BLaER1 (cell line): ENCODE results near the gene MAPK10.
"Not testable (repeated sequence)": the region's sequence is repeated elsewhere in the genome, so short reads cannot be mapped to it uniquely, and the experiment has no call there.

Source experiments
- H3K27ac ChIP-seq: shearing (Covaris generic); formaldehyde crosslinking; 2 replicates; pipeline ENCODE4 v1.8.1; 2022
- H3K27me3 ChIP-seq: shearing (Covaris generic); formaldehyde crosslinking; 2 replicates; pipeline ENCODE4 v1.8.1; 2022
- H3K36me3 ChIP-seq: shearing (Covaris generic); formaldehyde crosslinking; 2 replicates; pipeline ENCODE4 v1.8.1; 2022
- H3K4me1 ChIP-seq: shearing (Covaris generic); formaldehyde crosslinking; 2 replicates; pipeline ENCODE4 v1.8.1; 2022
- H3K4me2 ChIP-seq: shearing (Covaris generic); formaldehyde crosslinking; 2 replicates; pipeline ENCODE4 v1.8.1; 2022
- H3K4me3 ChIP-seq: shearing (Covaris generic); formaldehyde crosslinking; 2 replicates; pipeline ENCODE4 v1.8.1; 2022
- H3K9ac ChIP-seq: shearing (Covaris generic); formaldehyde crosslinking; 2 replicates; pipeline ENCODE4 v1.8.1; 2022
- H3K9me3 ChIP-seq: shearing (Covaris generic); formaldehyde crosslinking; 2 replicates; pipeline ENCODE4 v1.8.1; 2022
- H4K20me1 ChIP-seq: shearing (Covaris generic); formaldehyde crosslinking; 2 replicates; pipeline ENCODE4 v1.8.1; 2022
- Cebpa-rat ChIP-seq: shearing (Covaris generic); IDR thresholded peaks from 2 replicates; pipeline ENCODE4 v1.8.1; 2022

MAPK10 gene

DNA sequence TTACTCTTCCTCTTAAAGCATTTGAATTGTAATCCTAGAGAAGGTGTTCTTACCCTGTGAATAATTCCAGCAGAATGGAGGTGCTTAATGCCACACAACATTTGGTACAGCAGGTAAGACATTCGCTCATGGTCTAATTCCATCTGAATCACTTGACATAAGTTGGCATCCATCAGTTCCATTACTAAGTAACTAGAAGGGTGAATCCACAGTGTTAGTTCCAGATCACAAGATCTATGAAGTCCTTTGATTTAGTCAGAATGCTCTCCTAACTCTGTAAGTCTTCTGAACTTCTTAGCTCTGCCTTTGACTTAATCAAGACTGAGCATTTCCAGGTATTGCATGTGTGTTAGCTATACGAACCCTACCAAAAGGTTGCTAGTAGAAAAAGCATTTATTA, 258.0 kb downstream of the MAPK10 start:
- TF ChIP-seq Cebpa-rat, result no peak
- no peak overlapping the region for H3K4me3 ChIP-seq
- no peaks in the 10 kb centered on the region for H3K4me1 ChIP-seq
- no peaks in the 10 kb centered on the region for H3K36me3 ChIP-seq
- H3K9ac ChIP-seq, result no peak overlapping the region
- no peaks in the 10 kb centered on the region for H3K27me3 ChIP-seq
- no peaks in the 10 kb centered on the region for H3K9me3 ChIP-seq
- H3K4me2 ChIP-seq, result no peak overlapping the region
- no peak overlapping the region for H3K27ac ChIP-seq
- no peaks in the 10 kb centered on the region for H4K20me1 ChIP-seq

DNA sequence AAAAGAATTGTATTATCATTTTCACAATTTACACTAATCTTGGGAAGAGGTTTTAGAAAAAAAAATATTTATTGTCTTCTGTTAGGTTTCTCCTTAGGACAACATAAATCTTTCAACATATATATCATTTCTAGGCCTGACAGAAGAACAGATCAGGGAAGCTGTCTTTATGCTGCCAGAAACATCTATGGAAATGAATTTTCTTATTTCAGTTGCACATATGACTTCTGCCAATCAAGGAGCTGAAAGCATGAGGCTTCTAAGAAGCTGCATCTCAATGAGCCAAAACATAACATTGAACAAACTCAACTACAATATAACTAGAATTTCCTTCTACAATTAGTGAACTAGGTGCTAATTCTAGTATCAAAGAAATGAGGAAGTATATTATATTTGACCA, 258.4 kb downstream of the MAPK10 start:
- Histone ChIP-seq H3K4me2 (no peak overlapping the region), H3K9me3 (no peaks in the 10 kb centered on the region), H3K27ac (no peak overlapping the region), H3K4me1 (no peaks in the 10 kb centered on the region), H3K36me3 (no peaks in the 10 kb centered on the region), H3K27me3 (no peaks in the 10 kb centered on the region), H3K4me3 (no peak overlapping the region), H4K20me1 (no peaks in the 10 kb centered on the region), H3K9ac (no peak overlapping the region)
- TF ChIP-seq Cebpa-rat, result no peak

GRCh38 chr4:86100539-86101215, 259.2 kb downstream of the MAPK10 start:
- Histone ChIP-seq H3K27ac (no peak overlapping the region), H3K4me1 (no peaks in the 10 kb centered on the region), H4K20me1 (no peaks in the 10 kb centered on the region), H3K4me3 (no peak overlapping the region), H3K9me3 (no peaks in the 10 kb centered on the region), H3K4me2 (no peak overlapping the region), H3K36me3 (no peaks in the 10 kb centered on the region), H3K9ac (no peak overlapping the region), H3K27me3 (no peaks in the 10 kb centered on the region)
- no peak for TF ChIP-seq Cebpa-rat

GRCh38 chr4:86099348-86099747, 260.5 kb downstream of the MAPK10 start:
- H3K27me3 ChIP-seq, result no peaks in the 10 kb centered on the region
- H3K36me3 ChIP-seq, result no peaks in the 10 kb centered on the region
- no peaks in the 10 kb centered on the region for H3K9me3 ChIP-seq
- no peak overlapping the region for H3K4me2 ChIP-seq
- no peak overlapping the region for H3K9ac ChIP-seq
- H4K20me1 ChIP-seq, result no peaks in the 10 kb centered on the region
- H3K4me1 ChIP-seq, result no peaks in the 10 kb centered on the region
- no peak for TF ChIP-seq Cebpa-rat
- H3K27ac ChIP-seq, result no peak overlapping the region
- no peak overlapping the region for H3K4me3 ChIP-seq

DNA sequence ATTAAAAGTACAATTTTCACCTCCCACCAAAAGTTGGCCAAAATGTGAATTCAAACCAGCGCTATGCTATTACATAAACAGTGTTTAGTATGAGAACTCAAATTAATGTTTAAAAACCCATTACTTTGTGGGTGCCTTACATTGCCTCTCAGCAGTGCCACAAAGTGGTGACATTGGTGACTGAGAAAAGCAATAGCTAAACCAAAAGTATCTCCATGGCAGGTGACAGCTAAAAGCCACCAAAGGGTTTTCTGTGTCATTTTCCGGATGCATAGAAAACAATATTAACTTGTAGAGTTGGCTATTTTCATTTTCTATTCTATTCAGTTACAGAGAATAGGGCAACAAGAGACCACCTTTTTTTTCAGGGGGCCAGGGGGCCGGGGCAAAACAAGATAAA, 261.2 kb downstream of the MAPK10 start:
- Histone ChIP-seq H4K20me1 (no peaks in the 10 kb centered on the region), H3K27me3 (no peaks in the 10 kb centered on the region), H3K4me1 (no peaks in the 10 kb centered on the region), H3K9ac (no peak overlapping the region), H3K27ac (no peak overlapping the region), H3K4me2 (no peak overlapping the region), H3K4me3 (no peak overlapping the region), H3K9me3 (no peaks in the 10 kb centered on the region), H3K36me3 (no peaks in the 10 kb centered on the region)
- no peak for TF ChIP-seq Cebpa-rat

GRCh38 chr4:86096373-86096772, 263.5 kb downstream of the MAPK10 start:
- no peak overlapping the region for H3K4me2 ChIP-seq
- H3K27me3 ChIP-seq, result no peaks in the 10 kb centered on the region
- H4K20me1 ChIP-seq, result no peaks in the 10 kb centered on the region
- H3K9ac ChIP-seq, result no peak overlapping the region
- no peaks in the 10 kb centered on the region for H3K9me3 ChIP-seq
- H3K4me3 ChIP-seq, result no peak overlapping the region
- TF ChIP-seq Cebpa-rat, result no peak
- H3K4me1 ChIP-seq, result no peaks in the 10 kb centered on the region
- no peak overlapping the region for H3K27ac ChIP-seq
- no peaks in the 10 kb centered on the region for H3K36me3 ChIP-seq

DNA sequence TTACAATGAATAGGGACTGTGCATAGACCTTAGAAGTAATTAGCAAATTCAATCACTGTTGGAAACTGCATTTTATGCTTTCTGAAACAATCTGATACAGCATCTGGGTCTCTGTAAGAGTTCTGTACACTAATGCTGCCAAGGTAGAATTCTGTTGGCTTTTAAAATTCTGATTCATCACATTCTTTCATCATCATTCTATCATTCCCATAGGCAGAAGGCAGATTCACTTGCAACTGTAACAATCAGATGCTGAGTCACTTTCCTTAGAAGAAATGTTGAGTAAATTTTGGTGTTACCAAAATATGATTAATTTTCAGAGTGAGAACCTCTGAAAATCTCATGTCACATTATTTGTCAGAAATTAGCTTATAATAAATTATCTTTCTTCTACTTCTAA, 267.2 kb downstream of the MAPK10 start:
- TF ChIP-seq Cebpa-rat, result no peak
- no peaks in the 10 kb centered on the region for H3K27me3 ChIP-seq
- no peak overlapping the region for H3K4me3 ChIP-seq
- no peak overlapping the region for H3K27ac ChIP-seq
- no peak overlapping the region for H3K9ac ChIP-seq
- no peaks in the 10 kb centered on the region for H3K36me3 ChIP-seq
- no peaks in the 10 kb centered on the region for H3K9me3 ChIP-seq
- H4K20me1 ChIP-seq, result no peaks in the 10 kb centered on the region
- no peak overlapping the region for H3K4me2 ChIP-seq
- H3K4me1 ChIP-seq, result no peaks in the 10 kb centered on the region

GRCh38 chr4:86091201-86091600, 268.7 kb downstream of the MAPK10 start:
- no peaks in the 10 kb centered on the region for H3K4me1 ChIP-seq
- no peak overlapping the region for H3K27ac ChIP-seq
- no peaks in the 10 kb centered on the region for H4K20me1 ChIP-seq
- no peaks in the 10 kb centered on the region for H3K36me3 ChIP-seq
- TF ChIP-seq Cebpa-rat, result no peak
- no peak overlapping the region for H3K4me2 ChIP-seq
- no peaks in the 10 kb centered on the region for H3K9me3 ChIP-seq
- no peak overlapping the region for H3K9ac ChIP-seq
- H3K4me3 ChIP-seq, result no peak overlapping the region
- H3K27me3 ChIP-seq, result no peaks in the 10 kb centered on the region

DNA sequence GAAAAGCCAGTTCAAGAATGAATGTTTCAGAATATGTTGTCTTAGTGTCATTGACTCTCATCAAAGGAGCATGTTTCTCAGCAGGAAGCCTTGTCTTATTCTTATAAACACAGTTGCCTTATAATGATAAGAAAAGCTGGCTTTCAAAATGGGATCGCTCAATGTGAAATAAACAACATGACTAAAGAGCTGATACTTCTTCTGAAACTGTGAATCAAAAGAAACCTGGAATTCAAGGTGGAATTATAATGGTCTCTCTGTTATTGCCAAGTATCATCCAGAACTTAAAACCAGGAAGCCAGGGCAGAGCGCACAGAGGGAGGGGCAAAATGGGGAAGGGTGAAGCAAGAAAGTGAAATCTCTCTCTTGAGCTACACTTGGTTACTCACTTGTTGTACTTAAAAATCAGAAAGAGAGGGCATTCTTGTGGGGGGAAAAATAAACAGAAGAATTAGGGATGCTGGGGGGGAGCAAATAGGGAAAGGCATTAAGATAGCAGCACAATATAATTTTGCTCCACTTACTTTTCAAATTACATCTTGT, 270.0 kb downstream of the MAPK10 start:
- Histone ChIP-seq H3K27me3 (no peaks in the 10 kb centered on the region), H3K4me1 (no peaks in the 10 kb centered on the region), H3K4me3 (no peak overlapping the region), H3K36me3 (no peaks in the 10 kb centered on the region), H3K9me3 (no peaks in the 10 kb centered on the region), H3K9ac (no peak overlapping the region), H4K20me1 (no peaks in the 10 kb centered on the region), H3K4me2 (no peak overlapping the region), H3K27ac (no peak overlapping the region)
- no peak for TF ChIP-seq Cebpa-rat

DNA sequence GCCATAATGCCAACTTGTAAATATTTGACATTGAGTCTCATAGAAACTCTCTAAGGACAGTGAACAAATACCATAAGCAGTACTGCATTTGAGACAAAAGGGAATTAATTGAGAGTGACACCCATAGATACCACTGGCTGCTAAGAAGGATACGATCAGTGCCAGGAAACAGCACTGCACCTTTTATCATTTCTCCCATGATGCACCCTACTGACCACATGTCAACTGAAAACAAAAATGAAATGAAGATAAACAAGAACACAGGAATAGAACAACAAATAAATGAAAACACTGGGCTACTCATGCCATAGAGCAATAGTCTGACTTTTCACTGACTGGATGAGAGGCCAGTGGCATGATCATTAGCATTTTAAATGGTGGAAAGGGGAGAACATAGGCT, 270.8 kb downstream of the MAPK10 start:
- H3K4me1 ChIP-seq, result no peaks in the 10 kb centered on the region
- H3K9ac ChIP-seq, result no peak overlapping the region
- H3K36me3 ChIP-seq, result no peaks in the 10 kb centered on the region
- no peak overlapping the region for H3K4me3 ChIP-seq
- H3K4me2 ChIP-seq, result no peak overlapping the region
- H3K9me3 ChIP-seq, result no peaks in the 10 kb centered on the region
- no peak for TF ChIP-seq Cebpa-rat
- H3K27me3 ChIP-seq, result no peaks in the 10 kb centered on the region
- no peak overlapping the region for H3K27ac ChIP-seq
- no peaks in the 10 kb centered on the region for H4K20me1 ChIP-seq

GRCh38 chr4:86075796-86076195, 284.1 kb downstream of the MAPK10 start:
- H3K4me2 ChIP-seq, H4K20me1 ChIP-seq, H3K27ac ChIP-seq, H3K9me3 ChIP-seq, H3K27me3 ChIP-seq, H3K4me3 ChIP-seq, H3K4me1 ChIP-seq, H3K36me3 ChIP-seq, H3K9ac ChIP-seq: not testable (repeated sequence)
